ENCODE measurements around the gene AK8.

Gene AK8

GRCh38 chr9:132768932-132769905, 108.9 kb downstream of the AK8 start:
- peak overlapping the region; percentile 47 to 93 for H3K4me3 ChIP-seq (ENCODE audit: insufficient read depth in 1 of 2, low read depth in 1 of 2, low read length in 2 of 2)
- H3K4ac ChIP-seq (ENCODE audit: low read depth in 1 of 2, low read length in 2 of 2): peak overlapping the region; percentile 76 to 91
- DNase-seq: peak; percentile 80
- H2BK5ac ChIP-seq (ENCODE audit: low read depth, low read length, poor library complexity, severe bottlenecking): peak overlapping the region; percentile 61
- H3K27ac ChIP-seq (ENCODE audit: low read length, poor library complexity, severe bottlenecking): peak overlapping the region; percentile 48
- peak overlapping the region; percentile 23 to 38 for H3K14ac ChIP-seq (ENCODE audit: low read length in 2 of 2)
- H3K79me1 ChIP-seq (replicated peaks; ENCODE audit: low read length, poor library complexity, severe bottlenecking): peaks cover 4% of the 10 kb centered on the region
- H2BK120ac ChIP-seq (ENCODE audit: low read depth, low read length): peak overlapping the region; percentile 97
- no peaks in the 10 kb centered on the region for H3K9me3 ChIP-seq (ENCODE audit: control insufficient read depth, low read length)
- H2AFZ ChIP-seq (ENCODE audit: low read depth, low read length): peak overlapping the region; percentile 1
- H4K8ac ChIP-seq (ENCODE audit: low read length): peak overlapping the region; percentile 100
- peak overlapping the region; percentile 97 for H3K9ac ChIP-seq (ENCODE audit: low read length)
- H3K4me2 ChIP-seq (ENCODE audit: low read length, poor library complexity, severe bottlenecking): peak overlapping the region; percentile 94
- H2AK5ac ChIP-seq (ENCODE audit: low read length, severe bottlenecking): no peak overlapping the region
- H3K18ac ChIP-seq (ENCODE audit: low read depth in 1 of 2, low read length in 2 of 2): peak overlapping the region; percentile 76 to 99
- no peaks in the 10 kb centered on the region for H3K36me3 ChIP-seq (ENCODE audit: control insufficient read depth in 1 of 2, insufficient read depth in 2 of 2, low read depth in 1 of 2, low read length in 2 of 2)
- peak overlapping the region in 1 of 2 experiments; percentile 62 for H2BK12ac ChIP-seq (ENCODE audit: low read length in 2 of 2)
- H3K4me1 ChIP-seq (ENCODE audit: control insufficient read depth, insufficient read depth, low read depth, low read length): peaks cover 10% of the 10 kb centered on the region
- peak overlapping the region; percentile 46 for H2BK15ac ChIP-seq (ENCODE audit: low read depth, poor library complexity, severe bottlenecking)
- H3K27me3 ChIP-seq (ENCODE audit: control insufficient read depth in 1 of 2, insufficient read depth in 1 of 2, low read length in 2 of 2): no peaks in the 10 kb centered on the region
- no peak overlapping the region for H3K23ac ChIP-seq (ENCODE audit: low read length in 2 of 2)
- peak overlapping the region; percentile 78 for H4K91ac ChIP-seq (ENCODE audit: low read length)
- WGBS: 2% methylated on average over 25 of the region's 25 CpGs

DNA sequence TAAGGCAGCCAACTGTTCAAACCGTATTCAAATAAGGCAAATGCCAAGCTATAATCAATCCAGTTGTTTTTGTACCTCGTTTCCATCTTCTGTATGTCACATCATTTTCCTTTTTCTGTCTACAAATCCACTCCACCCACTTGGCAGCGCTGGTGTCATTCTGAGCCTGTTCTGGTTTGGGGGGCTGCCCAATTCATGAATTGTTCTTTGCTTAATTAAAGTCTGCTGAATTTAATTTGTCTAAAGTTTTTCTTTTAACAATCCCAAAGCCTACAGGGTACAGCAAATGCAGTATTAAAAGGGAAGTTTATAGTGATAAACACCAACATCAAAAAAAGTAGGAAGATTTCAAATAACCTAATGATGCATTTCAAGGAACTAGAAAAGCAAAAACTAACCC, 114.5 kb downstream of the AK8 start:
- H3K9ac ChIP-seq (ENCODE audit: low read length): no peak overlapping the region
- no peak overlapping the region for H3K4me2 ChIP-seq (ENCODE audit: low read length, poor library complexity, severe bottlenecking)
- no peak overlapping the region for H2BK120ac ChIP-seq (ENCODE audit: low read depth, low read length)
- no peak overlapping the region for H3K4ac ChIP-seq (ENCODE audit: low read depth in 1 of 2, low read length in 2 of 2)
- H3K79me1 ChIP-seq (replicated peaks; ENCODE audit: low read length, poor library complexity, severe bottlenecking): no peaks in the 10 kb centered on the region
- H3K27ac ChIP-seq (ENCODE audit: low read length, poor library complexity, severe bottlenecking): no peak overlapping the region
- H3K9me3 ChIP-seq (ENCODE audit: control insufficient read depth, low read length): no peaks in the 10 kb centered on the region
- H2BK5ac ChIP-seq (ENCODE audit: low read depth, low read length, poor library complexity, severe bottlenecking): no peak overlapping the region
- H3K27me3 ChIP-seq (ENCODE audit: control insufficient read depth in 1 of 2, insufficient read depth in 1 of 2, low read length in 2 of 2): peaks cover 0 to 5% of the 10 kb centered on the region in 2 experiments
- no peak overlapping the region for H3K4me3 ChIP-seq (ENCODE audit: insufficient read depth in 1 of 2, low read depth in 1 of 2, low read length in 2 of 2)
- WGBS: 67% methylated on average over 3 of the region's 3 CpGs
- no peak overlapping the region for H2BK12ac ChIP-seq (ENCODE audit: low read length in 2 of 2)
- no peak overlapping the region for H4K91ac ChIP-seq (ENCODE audit: low read length)
- no peaks in the 10 kb centered on the region for H3K36me3 ChIP-seq (ENCODE audit: control insufficient read depth in 1 of 2, insufficient read depth in 2 of 2, low read depth in 1 of 2, low read length in 2 of 2)
- H3K18ac ChIP-seq (ENCODE audit: low read depth in 1 of 2, low read length in 2 of 2): no peak overlapping the region
- H3K14ac ChIP-seq (ENCODE audit: low read length in 2 of 2): no peak overlapping the region
- no peak for DNase-seq
- H3K4me1 ChIP-seq (ENCODE audit: control insufficient read depth, insufficient read depth, low read depth, low read length): no peaks in the 10 kb centered on the region
- H2AFZ ChIP-seq (ENCODE audit: low read depth, low read length): no peak overlapping the region
- no peak overlapping the region for H3K23ac ChIP-seq (ENCODE audit: low read length in 2 of 2)
- H4K8ac ChIP-seq (ENCODE audit: low read length): no peak overlapping the region
- H2AK5ac ChIP-seq (ENCODE audit: low read length, severe bottlenecking): no peak overlapping the region
- H2BK15ac ChIP-seq (ENCODE audit: low read depth, poor library complexity, severe bottlenecking): no peak overlapping the region

- Histone ChIP-seq H2AK5ac (ENCODE audit: low read length, severe bottlenecking) (no peak overlapping the region), H2AFZ (ENCODE audit: low read depth, low read length) (no peak overlapping the region), H3K4me2 (ENCODE audit: low read length, poor library complexity, severe bottlenecking) (no peak overlapping the region), H3K36me3 (ENCODE audit: control insufficient read depth in 1 of 2, insufficient read depth in 2 of 2, low read depth in 1 of 2, low read length in 2 of 2) (no peaks in the 10 kb centered on the region), H3K9ac (ENCODE audit: low read length) (no peak overlapping the region), H3K18ac (ENCODE audit: low read depth in 1 of 2, low read length in 2 of 2) (no peak overlapping the region), H3K4me3 (ENCODE audit: insufficient read depth in 1 of 2, low read depth in 1 of 2, low read length in 2 of 2) (no peak overlapping the region), H3K27ac (ENCODE audit: low read length, poor library complexity, severe bottlenecking) (no peak overlapping the region), H3K4ac (ENCODE audit: low read depth in 1 of 2, low read length in 2 of 2) (no peak overlapping the region), H2BK5ac (ENCODE audit: low read depth, low read length, poor library complexity, severe bottlenecking) (no peak overlapping the region), H2BK15ac (ENCODE audit: low read depth, poor library complexity, severe bottlenecking) (no peak overlapping the region), H4K8ac (ENCODE audit: low read length) (no peak overlapping the region), H3K27me3 (ENCODE audit: control insufficient read depth in 1 of 2, insufficient read depth in 1 of 2, low read length in 2 of 2) (peaks cover 0 to 8% of the 10 kb centered on the region in 2 experiments), H3K14ac (ENCODE audit: low read length in 2 of 2) (no peak overlapping the region), H3K9me3 (ENCODE audit: control insufficient read depth, low read length) (no peaks in the 10 kb centered on the region), H3K4me1 (ENCODE audit: control insufficient read depth, insufficient read depth, low read depth, low read length) (no peaks in the 10 kb centered on the region), H2BK12ac (ENCODE audit: low read length in 2 of 2) (no peak overlapping the region), H4K91ac (ENCODE audit: low read length) (no peak overlapping the region), H2BK120ac (ENCODE audit: low read depth, low read length) (no peak overlapping the region), H3K23ac (ENCODE audit: low read length in 2 of 2) (no peak overlapping the region), H3K79me1 (replicated peaks; ENCODE audit: low read length, poor library complexity, severe bottlenecking) (no peaks in the 10 kb centered on the region)
- WGBS: 98% methylated on average over 3 of the region's 4 CpGs
- no peak for DNase-seq
These were observed 115.2 kb downstream of the AK8 start for GRCh38 chr9:132762896-132763295.

GRCh38 chr9:132761602-132762001, 116.5 kb downstream of the AK8 start:
- 83% methylated on average over 1 of the region's 1 CpG for WGBS
- Histone ChIP-seq H2BK5ac (ENCODE audit: low read depth, low read length, poor library complexity, severe bottlenecking) (no peak overlapping the region), H3K4me3 (ENCODE audit: insufficient read depth in 1 of 2, low read depth in 1 of 2, low read length in 2 of 2) (no peak overlapping the region)

More at GRCh38 chr9:132761602-132762001, 116.5 kb downstream of the AK8 start:
- no peaks in the 10 kb centered on the region for H3K9me3 ChIP-seq (ENCODE audit: control insufficient read depth, low read length)
- no peaks in the 10 kb centered on the region for H3K36me3 ChIP-seq (ENCODE audit: control insufficient read depth in 1 of 2, insufficient read depth in 2 of 2, low read depth in 1 of 2, low read length in 2 of 2)
- H2BK120ac ChIP-seq (ENCODE audit: low read depth, low read length): no peak overlapping the region
- H3K27me3 ChIP-seq (ENCODE audit: control insufficient read depth in 1 of 2, insufficient read depth in 1 of 2, low read length in 2 of 2): peaks cover 8 to 15% of the 10 kb centered on the region in 2 experiments
- H3K23ac ChIP-seq (ENCODE audit: low read length in 2 of 2): no peak overlapping the region
- no peaks in the 10 kb centered on the region for H3K79me1 ChIP-seq (replicated peaks; ENCODE audit: low read length, poor library complexity, severe bottlenecking)
- no peak overlapping the region for H3K18ac ChIP-seq (ENCODE audit: low read depth in 1 of 2, low read length in 2 of 2)
- no peak overlapping the region for H3K14ac ChIP-seq (ENCODE audit: low read length in 2 of 2)
- no peak overlapping the region for H2BK15ac ChIP-seq (ENCODE audit: low read depth, poor library complexity, severe bottlenecking)
- no peak overlapping the region for H3K4me2 ChIP-seq (ENCODE audit: low read length, poor library complexity, severe bottlenecking)
- no peak for DNase-seq
- no peak overlapping the region for H4K91ac ChIP-seq (ENCODE audit: low read length)
- no peak overlapping the region for H3K9ac ChIP-seq (ENCODE audit: low read length)
- no peaks in the 10 kb centered on the region for H3K4me1 ChIP-seq (ENCODE audit: control insufficient read depth, insufficient read depth, low read depth, low read length)
- no peak overlapping the region for H3K27ac ChIP-seq (ENCODE audit: low read length, poor library complexity, severe bottlenecking)
- H2BK12ac ChIP-seq (ENCODE audit: low read length in 2 of 2): no peak overlapping the region
- no peak overlapping the region for H2AFZ ChIP-seq (ENCODE audit: low read depth, low read length)
- no peak overlapping the region for H4K8ac ChIP-seq (ENCODE audit: low read length)
- no peak overlapping the region for H3K4ac ChIP-seq (ENCODE audit: low read depth in 1 of 2, low read length in 2 of 2)
- H2AK5ac ChIP-seq (ENCODE audit: low read length, severe bottlenecking): no peak overlapping the region
